ENCODE results near the gene PRR5L.

- TF ChIP-seq CTCF (IDR thresholded peaks at IDR 0.05) (no peak), ZFX (IDR thresholded peaks at IDR 0.05; ENCODE audit: borderline replicate concordance) (no peak)
These were observed 159.6 kb downstream of the PRR5L start for GRCh38 chr11:36455658-36456111.

Measured in 22Rv1 (cell line).